ENCODE results near the gene ARFRP1. TPM values are rescaled to one million over a fixed set of nuclear protein-coding genes. Genes with fewer than 3 reads are reported as not detected.
"Not testable (repeated sequence)": the region's sequence is repeated elsewhere in the genome, so short reads cannot be mapped to it uniquely, and the experiment has no call there.

Gene ARFRP1
- total RNA-seq, 1 experiment from 2014 or later = 119 TPM

- H3K36me3 ChIP-seq (ENCODE audit: control insufficient read depth, insufficient read depth, low read length) = no peaks in the 10 kb centered on the region; the same call in 1 of the 2 replicates
- Mint-ChIP-seq H3K27ac (ENCODE audit: unreplicated experiment) (no peak overlapping the region), H3K9me3 (ENCODE audit: unreplicated experiment) (no peaks in the 10 kb centered on the region), H3K27me3 (ENCODE audit: insufficient read depth, unreplicated experiment) (no peaks in the 10 kb centered on the region), H3K4me3 (ENCODE audit: unreplicated experiment) (no peak overlapping the region), H3K36me3 (ENCODE audit: insufficient read depth, unreplicated experiment) (peaks cover 22% of the 10 kb centered on the region), H3K4me1 (ENCODE audit: low read depth, unreplicated experiment) (peaks cover 15% of the 10 kb centered on the region)
- H3K27me3 ChIP-seq (replicated peaks; ENCODE audit: control insufficient read depth, insufficient read depth, low read length) = no peaks in the 10 kb centered on the region
- no TSS peak for BruUV-seq (replicated peaks)
- ChIA-PET CTCF (interaction anchor here (0.6 to 1.1 kb wide), 5 partner anchors 20 to 1425 kb away, joined by 3 to 5 read pairs (median 4); partner anchors contain the start of gene TPD52L2), POLR2A (no interaction called here)
- peaks cover 10% of the 10 kb centered on the region for H3K4me1 ChIP-seq
- DNase-seq = peak in 1 of 2 experiments; percentile 51
- H3K4me3 ChIP-seq (ENCODE audit: low read depth, low read length) = no peak overlapping the region
- intact Hi-C loops (cut with micrococcal nuclease; ENCODE audit: unreplicated experiment) = no loop called here
- TF ChIP-seq CTCF (IDR thresholded peaks at IDR 0.05; ENCODE audit: insufficient read depth in 1 of 2, low read depth in 1 of 2, low read length in 1 of 2, severe bottlenecking in 1 of 2, unreplicated experiment in 1 of 2) = no peak
- no peaks in the 10 kb centered on the region for H3K9me3 ChIP-seq
Observed at GRCh38 chr20:63661959-63662812, 45.6 kb downstream of the ARFRP1 start.

- intact Hi-C loops (cut with micrococcal nuclease; ENCODE audit: unreplicated experiment) = no loop called here
- Histone ChIP-seq H3K27me3 (replicated peaks; ENCODE audit: control insufficient read depth, insufficient read depth, low read length) (no peaks in the 10 kb centered on the region), H3K4me1 (peaks cover 10% of the 10 kb centered on the region), H3K9me3 (no peaks in the 10 kb centered on the region), H3K36me3 (ENCODE audit: control insufficient read depth, insufficient read depth, low read length) (no peaks in the 10 kb centered on the region; the same call in 1 of the 2 replicates), H3K4me3 (ENCODE audit: low read depth, low read length) (no peak overlapping the region)
- Mint-ChIP-seq H3K4me3 (ENCODE audit: unreplicated experiment) (no peak overlapping the region), H3K27me3 (ENCODE audit: insufficient read depth, unreplicated experiment) (no peaks in the 10 kb centered on the region), H3K4me1 (ENCODE audit: low read depth, unreplicated experiment) (peaks cover 15% of the 10 kb centered on the region), H3K36me3 (ENCODE audit: insufficient read depth, unreplicated experiment) (peaks cover 22% of the 10 kb centered on the region), H3K9me3 (ENCODE audit: unreplicated experiment) (no peaks in the 10 kb centered on the region), H3K27ac (ENCODE audit: unreplicated experiment) (no peak overlapping the region)
- no TSS peak for BruUV-seq (replicated peaks)
- DNase-seq = no peak
- ChIA-PET POLR2A (no interaction called here), CTCF (interaction anchor here (0.5 to 1.1 kb wide), 2 partner anchors 54 to 204 kb away, joined by 3 read pairs; partner anchors contain the start of gene TPD52L2)
- no peak for TF ChIP-seq CTCF (IDR thresholded peaks at IDR 0.05; ENCODE audit: insufficient read depth in 1 of 2, low read depth in 1 of 2, low read length in 1 of 2, severe bottlenecking in 1 of 2, unreplicated experiment in 1 of 2)
Observed at GRCh38 chr20:63661108-63661507, 46.7 kb downstream of the ARFRP1 start.

- Mint-ChIP-seq H3K27me3 (ENCODE audit: insufficient read depth, unreplicated experiment) (no peaks in the 10 kb centered on the region), H3K27ac (ENCODE audit: unreplicated experiment) (no peak overlapping the region), H3K36me3 (ENCODE audit: insufficient read depth, unreplicated experiment) (peaks cover 22% of the 10 kb centered on the region), H3K9me3 (ENCODE audit: unreplicated experiment) (no peaks in the 10 kb centered on the region), H3K4me3 (ENCODE audit: unreplicated experiment) (no peak overlapping the region), H3K4me1 (ENCODE audit: low read depth, unreplicated experiment) (peaks cover 15% of the 10 kb centered on the region)
- Histone ChIP-seq H3K4me3 (ENCODE audit: low read depth, low read length) (no peak overlapping the region), H3K27me3 (replicated peaks; ENCODE audit: control insufficient read depth, insufficient read depth, low read length) (no peaks in the 10 kb centered on the region), H3K9me3 (no peaks in the 10 kb centered on the region), H3K4me1 (peaks cover 10% of the 10 kb centered on the region), H3K36me3 (ENCODE audit: control insufficient read depth, insufficient read depth, low read length) (no peaks in the 10 kb centered on the region; the same call in 1 of the 2 replicates)
- ChIA-PET POLR2A (no interaction called here), CTCF (interaction anchor here (0.5 kb wide), 1 partner anchor 54 kb away, joined by 3 read pairs; no protein-coding TSS in a partner anchor)
- DNase-seq = no peak
- BruUV-seq (replicated peaks) = no TSS peak
- intact Hi-C loops (cut with micrococcal nuclease; ENCODE audit: unreplicated experiment) = no loop called here
- TF ChIP-seq CTCF (IDR thresholded peaks at IDR 0.05; ENCODE audit: insufficient read depth in 1 of 2, low read depth in 1 of 2, low read length in 1 of 2, severe bottlenecking in 1 of 2, unreplicated experiment in 1 of 2) = no peak
Observed at GRCh38 chr20:63660622-63661021, 47.2 kb downstream of the ARFRP1 start.

GRCh38 chr20:63660174-63660573 is 47.6 kb downstream of the ARFRP1 start:
- CTCF ChIA-PET; DNase-seq; H3K27me3 ChIP-seq (replicated peaks; ENCODE audit: control insufficient read depth, insufficient read depth, low read length); H3K27ac Mint-ChIP-seq (ENCODE audit: unreplicated experiment); H3K27me3 Mint-ChIP-seq (ENCODE audit: insufficient read depth, unreplicated experiment); POLR2A ChIA-PET; H3K36me3 ChIP-seq (ENCODE audit: control insufficient read depth, insufficient read depth, low read length); H3K4me3 ChIP-seq (ENCODE audit: low read depth, low read length); H3K9me3 ChIP-seq; H3K9me3 Mint-ChIP-seq (ENCODE audit: unreplicated experiment); BruUV-seq (replicated peaks); intact Hi-C loops (cut with micrococcal nuclease; ENCODE audit: unreplicated experiment): not testable (repeated sequence)
- peaks cover 10% of the 10 kb centered on the region for H3K4me1 ChIP-seq
- H3K4me3 Mint-ChIP-seq (ENCODE audit: unreplicated experiment) = peak overlapping the region; percentile 86
- peaks cover 15% of the 10 kb centered on the region for H3K4me1 Mint-ChIP-seq (ENCODE audit: low read depth, unreplicated experiment)
- H3K36me3 Mint-ChIP-seq (ENCODE audit: insufficient read depth, unreplicated experiment) = peaks cover 21% of the 10 kb centered on the region

Measured in Caco-2 (cell line).